ENCODE data around the gene GNG7. TPM values are rescaled to one million over a fixed set of nuclear protein-coding genes. Genes with fewer than 3 reads are reported as not detected.
"Not testable (repeated sequence)": the region's sequence is repeated elsewhere in the genome, so short reads cannot be mapped to it uniquely, and the experiment has no call there.

GNG7 gene
- total RNA-seq, 1 donor from 2014 or later = 1.8 TPM

DNA sequence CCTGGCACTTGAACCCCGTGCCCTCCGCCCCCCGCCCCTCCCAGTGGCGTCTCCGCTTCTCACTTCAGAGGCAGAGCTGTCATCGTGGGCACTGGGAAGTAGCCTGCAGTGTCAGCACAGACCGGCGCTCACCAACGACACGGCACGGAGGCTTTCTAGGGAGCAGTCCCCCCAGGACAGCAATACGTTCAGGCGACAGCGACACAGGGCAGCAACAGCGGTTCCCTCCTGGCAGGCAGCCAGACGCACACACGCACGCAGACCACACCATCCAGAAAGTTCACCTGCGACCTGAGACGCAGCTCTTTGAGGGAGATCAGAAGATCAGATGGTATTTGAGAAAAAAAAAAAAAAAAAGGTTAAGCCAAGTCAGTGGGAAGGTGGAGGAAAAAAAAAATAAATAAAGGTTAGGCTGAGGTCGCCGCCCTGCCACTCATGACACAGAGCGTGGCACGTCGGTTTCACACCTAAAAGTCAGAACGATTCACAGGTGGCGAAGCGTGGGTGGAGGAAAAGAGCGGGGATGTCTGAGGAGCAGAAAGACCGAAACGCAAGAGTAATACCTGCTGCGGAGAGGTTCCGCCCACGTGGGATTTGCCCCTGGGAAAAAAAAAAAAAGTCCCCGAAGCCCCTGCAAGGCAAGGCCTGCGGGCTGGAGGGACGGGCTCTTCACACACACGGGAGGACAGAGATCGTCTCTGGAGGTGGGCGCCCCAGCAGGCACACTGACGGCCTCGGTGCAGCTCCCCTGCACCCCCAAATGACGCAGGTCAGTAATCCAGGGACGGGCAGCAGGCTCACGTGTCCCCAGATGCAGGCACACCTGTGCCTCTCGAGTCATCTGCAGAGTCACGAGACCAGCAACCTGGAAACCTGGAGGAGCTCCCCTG is 94.5 kb downstream of the GNG7 start:
- Histone ChIP-seq H3K9me3 (ENCODE audit: insufficient read depth, low read depth, low read length) (no peaks in the 10 kb centered on the region), H2AFZ (ENCODE audit: low read depth, low read length) (no peak overlapping the region), H3K9ac (ENCODE audit: low read length) (no peak overlapping the region), H3K79me2 (ENCODE audit: insufficient read depth, low read length) (no peaks in the 10 kb centered on the region), H3K4me2 (ENCODE audit: low read length) (no peak overlapping the region), H3K36me3 (ENCODE audit: insufficient read depth, low read length) (no peaks in the 10 kb centered on the region), H3K27ac (ENCODE audit: low read depth, low read length) (no peak overlapping the region), H4K20me1 (ENCODE audit: insufficient read depth, low read length) (no peaks in the 10 kb centered on the region), H3K27me3 (ENCODE audit: insufficient read depth, low read length) (no peaks in the 10 kb centered on the region), H3K4me3 (ENCODE audit: insufficient read depth, low read depth, low read length) (no peak overlapping the region), H3K4me1 (ENCODE audit: insufficient read depth, low read length) (peaks cover 11% of the 10 kb centered on the region)
- Mint-ChIP-seq H3K4me1 (ENCODE audit: low read depth, unreplicated experiment) (peaks cover 18% of the 10 kb centered on the region), H3K9me3 (ENCODE audit: unreplicated experiment) (peaks cover 9% of the 10 kb centered on the region), H3K4me3 (ENCODE audit: unreplicated experiment) (no peak overlapping the region), H3K27me3 (ENCODE audit: low read depth, unreplicated experiment) (no peaks in the 10 kb centered on the region), H3K27ac (ENCODE audit: unreplicated experiment) (no peak overlapping the region), H3K36me3 (ENCODE audit: low read depth, unreplicated experiment) (peaks cover 3% of the 10 kb centered on the region)
- no peak for DNase-seq (ENCODE audit: low read depth)
- FAIRE-seq = no peak
- TF ChIP-seq, protein P1, sequence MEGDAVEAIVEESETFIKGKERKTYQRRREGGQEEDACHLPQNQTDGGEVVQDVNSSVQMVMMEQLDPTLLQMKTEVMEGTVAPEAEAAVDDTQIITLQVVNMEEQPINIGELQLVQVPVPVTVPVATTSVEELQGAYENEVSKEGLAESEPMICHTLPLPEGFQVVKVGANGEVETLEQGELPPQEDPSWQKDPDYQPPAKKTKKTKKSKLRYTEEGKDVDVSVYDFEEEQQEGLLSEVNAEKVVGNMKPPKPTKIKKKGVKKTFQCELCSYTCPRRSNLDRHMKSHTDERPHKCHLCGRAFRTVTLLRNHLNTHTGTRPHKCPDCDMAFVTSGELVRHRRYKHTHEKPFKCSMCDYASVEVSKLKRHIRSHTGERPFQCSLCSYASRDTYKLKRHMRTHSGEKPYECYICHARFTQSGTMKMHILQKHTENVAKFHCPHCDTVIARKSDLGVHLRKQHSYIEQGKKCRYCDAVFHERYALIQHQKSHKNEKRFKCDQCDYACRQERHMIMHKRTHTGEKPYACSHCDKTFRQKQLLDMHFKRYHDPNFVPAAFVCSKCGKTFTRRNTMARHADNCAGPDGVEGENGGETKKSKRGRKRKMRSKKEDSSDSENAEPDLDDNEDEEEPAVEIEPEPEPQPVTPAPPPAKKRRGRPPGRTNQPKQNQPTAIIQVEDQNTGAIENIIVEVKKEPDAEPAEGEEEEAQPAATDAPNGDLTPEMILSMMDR (IDR thresholded peaks at IDR 0.05; ENCODE audit: insufficient read depth, low read depth, low read length) = no peak
- TF ChIP-seq EZH2 (IDR thresholded peaks at IDR 0.05; ENCODE audit: insufficient read depth, low read length) = no peak

DNA sequence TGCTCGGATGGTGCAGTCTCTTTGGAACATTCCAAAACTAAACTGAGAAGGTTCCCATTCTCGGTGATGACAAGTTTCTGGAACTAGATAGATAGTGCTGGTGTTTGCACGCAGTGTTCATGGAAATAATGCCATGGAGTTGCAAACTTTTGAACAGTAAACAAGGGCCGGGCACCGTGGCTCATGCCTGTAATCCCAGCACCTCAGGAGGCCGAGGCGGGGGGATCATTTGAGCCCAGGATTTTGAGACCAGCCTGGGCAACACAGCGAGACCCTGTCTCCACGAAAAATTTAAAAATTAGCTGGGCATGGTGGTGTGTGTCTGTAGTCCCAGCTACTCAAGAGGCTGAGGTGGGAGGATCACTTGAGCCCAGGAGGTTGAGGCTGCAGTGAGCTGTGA is 95.7 kb downstream of the GNG7 start:
- H3K9ac ChIP-seq (ENCODE audit: low read length); H3K27me3 Mint-ChIP-seq (ENCODE audit: low read depth, unreplicated experiment); H3K27ac ChIP-seq (ENCODE audit: low read depth, low read length); H3K9me3 Mint-ChIP-seq (ENCODE audit: unreplicated experiment); H3K79me2 ChIP-seq (ENCODE audit: insufficient read depth, low read length); DNase-seq (ENCODE audit: low read depth); FAIRE-seq; H3K9me3 ChIP-seq (ENCODE audit: insufficient read depth, low read depth, low read length); H3K27me3 ChIP-seq (ENCODE audit: insufficient read depth, low read length); H3K4me2 ChIP-seq (ENCODE audit: low read length); H3K4me3 Mint-ChIP-seq (ENCODE audit: unreplicated experiment); H3K27ac Mint-ChIP-seq (ENCODE audit: unreplicated experiment); H2AFZ ChIP-seq (ENCODE audit: low read depth, low read length); H3K4me3 ChIP-seq (ENCODE audit: insufficient read depth, low read depth, low read length); H4K20me1 ChIP-seq (ENCODE audit: insufficient read depth, low read length); H3K36me3 ChIP-seq (ENCODE audit: insufficient read depth, low read length); H3K36me3 Mint-ChIP-seq (ENCODE audit: low read depth, unreplicated experiment): not testable (repeated sequence)
- peaks cover 18% of the 10 kb centered on the region for H3K4me1 Mint-ChIP-seq (ENCODE audit: low read depth, unreplicated experiment)
- H3K4me1 ChIP-seq (ENCODE audit: insufficient read depth, low read length) = peaks cover 17% of the 10 kb centered on the region

DNA sequence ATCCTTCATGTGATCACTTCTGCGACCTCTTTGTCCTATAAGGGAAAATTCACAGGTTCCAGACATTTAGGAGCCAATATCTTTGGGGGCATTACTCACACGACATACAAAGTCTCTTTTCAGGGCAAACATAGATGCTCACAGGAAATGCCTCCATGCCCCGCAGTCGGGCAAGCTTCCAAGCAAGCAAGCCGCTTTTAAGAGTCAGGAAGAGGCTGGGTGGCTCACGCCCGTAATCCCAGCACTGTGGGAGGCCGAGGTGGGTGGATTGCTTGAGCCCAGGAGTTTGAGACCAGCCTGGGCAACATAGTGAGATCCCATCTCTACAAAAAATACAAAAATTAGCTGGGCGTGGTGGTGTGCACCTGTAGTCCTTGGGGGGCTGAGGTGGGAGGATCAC is 96.6 kb downstream of the GNG7 start:
- H3K4me1 Mint-ChIP-seq (ENCODE audit: low read depth, unreplicated experiment) = peaks cover 20% of the 10 kb centered on the region
- H2AFZ ChIP-seq (ENCODE audit: low read depth, low read length); DNase-seq (ENCODE audit: low read depth); H3K4me3 Mint-ChIP-seq (ENCODE audit: unreplicated experiment); H3K4me3 ChIP-seq (ENCODE audit: insufficient read depth, low read depth, low read length); H4K20me1 ChIP-seq (ENCODE audit: insufficient read depth, low read length); H3K79me2 ChIP-seq (ENCODE audit: insufficient read depth, low read length); H3K4me2 ChIP-seq (ENCODE audit: low read length); H3K36me3 ChIP-seq (ENCODE audit: insufficient read depth, low read length); H3K27ac ChIP-seq (ENCODE audit: low read depth, low read length); H3K36me3 Mint-ChIP-seq (ENCODE audit: low read depth, unreplicated experiment); H3K9ac ChIP-seq (ENCODE audit: low read length); FAIRE-seq; H3K27me3 Mint-ChIP-seq (ENCODE audit: low read depth, unreplicated experiment); H3K9me3 ChIP-seq (ENCODE audit: insufficient read depth, low read depth, low read length); H3K9me3 Mint-ChIP-seq (ENCODE audit: unreplicated experiment); H3K27me3 ChIP-seq (ENCODE audit: insufficient read depth, low read length): not testable (repeated sequence)
- peaks cover 17% of the 10 kb centered on the region for H3K4me1 ChIP-seq (ENCODE audit: insufficient read depth, low read length)
- peak overlapping the region; percentile 66 for H3K27ac Mint-ChIP-seq (ENCODE audit: unreplicated experiment)

Measured in astrocyte (in vitro differentiated cells and primary cell).